IMR-90 (cell line): ENCODE data around the gene SRPRA. TPM values are rescaled to one million over a fixed set of nuclear protein-coding genes. Genes with fewer than 3 reads are reported as not detected.

Experiments
- ATAC-seq: fragments of 200-7000 bp; cut with Tn5 transposase; 2 replicates; pipeline ENCODE4 v1.9.1; 2020; ENCODE audit warnings: low read depth, mild to moderate bottlenecking, moderate library complexity
- BruUV-seq: library from RNA; stranded (reverse); fragments of 400-500 nt; replicated peaks from 2 replicates; lab custom pipeline; 2021; lab: Mats Ljungman, UMichigan
- CTCF ChIA-PET: fragments of 300-600 bp; formaldehyde crosslinking; extraction: SDS; loops from one replicate; lab custom pipeline; 2021; ENCODE audit warnings: antibody characterized with exemption; lab: Yijun Ruan, JAX
- POLR2A ChIA-PET: fragments of 300-600 bp; sonication (Branson Sonifier 250); formaldehyde crosslinking; loops from one replicate; lab custom pipeline; 2022; ENCODE audit warnings: antibody characterized with exemption; ENCODE audit not compliant: unreplicated experiment; lab: Charles Lee
- DNase-seq: peaks from one replicate; pipeline ENCODE4 v3.0.0; 2013
- H2AFZ ChIP-seq: replicated peaks from 2 replicates; pipeline ENCODE3; 2013; ENCODE audit warnings: low read length, mild to moderate bottlenecking; ENCODE audit not compliant: poor library complexity
- H2AK5ac ChIP-seq: 2 replicates; pipeline ENCODE4 v1.6.1; 2013; ENCODE audit warnings: low read depth, low read length, inconsistent platforms
- H2AK9ac ChIP-seq: replicated peaks from 2 replicates; pipeline ENCODE3; 2013; ENCODE audit warnings: mild to moderate bottlenecking, low read depth, low read length, moderate library complexity; ENCODE audit not compliant: poor library complexity
- H2BK120ac ChIP-seq: 2 replicates; pipeline ENCODE4 v1.6.1; 2013; ENCODE audit warnings: low read depth, low read length, inconsistent platforms
- H2BK15ac ChIP-seq: 3 replicates; pipeline ENCODE4 v1.6.1; 2013; ENCODE audit warnings: low read depth, low read length, inconsistent platforms
- H2BK20ac ChIP-seq: 2 replicates; pipeline ENCODE4 v1.6.1; 2013; ENCODE audit warnings: low read depth, mild to moderate bottlenecking, inconsistent platforms, low read length, moderate library complexity
- H2BK5ac ChIP-seq: 2 replicates; pipeline ENCODE4 v1.6.1; 2013; ENCODE audit warnings: mild to moderate bottlenecking, low read depth, low read length, inconsistent platforms; ENCODE audit not compliant: poor library complexity, severe bottlenecking
- H3K14ac ChIP-seq: replicated peaks from 2 replicates; pipeline ENCODE4 v1.6.1; 2013; ENCODE audit warnings: low read depth, low read length, inconsistent platforms
- H3K18ac ChIP-seq: 2 replicates; pipeline ENCODE4 v1.6.1; 2013; ENCODE audit warnings: low read depth, low read length, control low read depth
- H3K23ac ChIP-seq: 2 replicates; pipeline ENCODE4 v1.6.1; 2013; ENCODE audit warnings: low read depth, low read length, inconsistent platforms
- H3K27ac ChIP-seq: 2 replicates; pipeline ENCODE4 v1.5.1; 2013; ENCODE audit warnings: mild to moderate bottlenecking, control low read depth, low read length; ENCODE audit not compliant: insufficient read depth
- H3K27me3 ChIP-seq: 2 replicates; pipeline ENCODE4 v1.6.1; 2013; ENCODE audit warnings: low read length; ENCODE audit not compliant: control insufficient read depth, insufficient read depth
- H3K36me3 ChIP-seq: 2 replicates; pipeline ENCODE4 v1.6.1; 2013; ENCODE audit warnings: low read length, mixed read lengths; ENCODE audit not compliant: control insufficient read depth, insufficient read depth
- H3K4ac ChIP-seq: 2 replicates; pipeline ENCODE4 v1.6.1; 2013; ENCODE audit warnings: low read depth, low read length, inconsistent platforms
- H3K4me1 ChIP-seq: 2 replicates; pipeline ENCODE4 v1.6.1; 2013; ENCODE audit warnings: low read length, mixed read lengths; ENCODE audit not compliant: control insufficient read depth, insufficient read depth
- H3K4me2 ChIP-seq: 2 replicates; pipeline ENCODE4 v1.6.1; 2013; ENCODE audit warnings: low read depth, mild to moderate bottlenecking, control low read depth, low read length, moderate library complexity
- H3K4me3 ChIP-seq: 2 replicates; pipeline ENCODE4 v1.5.1; 2013; ENCODE audit warnings: low read depth, mild to moderate bottlenecking, control low read depth, low read length, moderate library complexity; ENCODE audit not compliant: insufficient read depth
- H3K56ac ChIP-seq: 2 replicates; pipeline ENCODE4 v1.6.1; 2013; ENCODE audit warnings: low read length, inconsistent platforms; ENCODE audit not compliant: insufficient read depth; ENCODE audit errors: extremely low read depth
- H3K79me1 ChIP-seq, 2 experiments: 2 replicates each; pipeline ENCODE4 v1.6.1; 2013; ENCODE audit warnings: low read length in 2 of 2, inconsistent platforms in 1 of 2, low read depth in 1 of 2
- H3K9ac ChIP-seq: 2 replicates; pipeline ENCODE4 v1.6.1; 2013; ENCODE audit warnings: low read depth, low read length, control low read depth
- H3K9me1 ChIP-seq: 2 replicates; pipeline ENCODE4 v1.6.1; 2013; ENCODE audit warnings: low read length, inconsistent platforms; ENCODE audit not compliant: insufficient read depth
- H3K9me3 ChIP-seq: 2 replicates; pipeline ENCODE4 v1.6.1; 2013; ENCODE audit warnings: low read length; ENCODE audit not compliant: control insufficient read depth, insufficient read depth
- H4K20me1 ChIP-seq: 2 replicates; pipeline ENCODE4 v1.6.1; 2013; ENCODE audit warnings: low read length, inconsistent platforms; ENCODE audit not compliant: insufficient read depth
- H4K5ac ChIP-seq: 2 replicates; pipeline ENCODE4 v1.6.1; 2013; ENCODE audit warnings: mild to moderate bottlenecking, low read depth, low read length, control low read depth
- H4K8ac ChIP-seq, 2 experiments: 2 replicates each; pipeline ENCODE4 v1.6.1; 2013; ENCODE audit warnings: low read depth in 2 of 2, low read length in 2 of 2, control low read depth in 1 of 2, inconsistent platforms in 1 of 2
- H4K91ac ChIP-seq: 2 replicates; pipeline ENCODE4 v1.6.1; 2013; ENCODE audit warnings: low read depth, low read length, inconsistent platforms; ENCODE audit not compliant: insufficient read depth
- BHLHE40 ChIP-seq: fragments of 150-350 bp; IDR thresholded peaks from 2 replicates; pipeline ENCODE4 v1.6.1; 2016; ENCODE audit warnings: mild to moderate bottlenecking, low read depth, low read length
- CHD1 ChIP-seq: IDR thresholded peaks from 2 replicates; pipeline ENCODE4 v1.6.1; 2012; ENCODE audit warnings: low read depth, low read length, improper control_type of control experiment
- FOS ChIP-seq: fragments of 150-350 bp; IDR thresholded peaks from 2 replicates; pipeline ENCODE4 v1.6.1; 2016; ENCODE audit warnings: low read depth, low read length
- MAFK ChIP-seq: IDR thresholded peaks from 2 replicates; pipeline ENCODE4 v1.6.1; 2012; ENCODE audit warnings: low read depth, low read length, improper control_type of control experiment
- MXI1 ChIP-seq: IDR thresholded peaks from 2 replicates; pipeline ENCODE4 v1.6.1; 2012; ENCODE audit warnings: low read depth, mild to moderate bottlenecking, low read length, moderate library complexity, borderline replicate concordance
- NFE2L2 ChIP-seq: fragments of 150-350 bp; IDR thresholded peaks from 2 replicates; pipeline ENCODE4 v1.6.1; 2016; ENCODE audit warnings: low read depth, mild to moderate bottlenecking, low read length
- RAD21 ChIP-seq: IDR thresholded peaks from 2 replicates; pipeline ENCODE4 v1.6.1; 2012; ENCODE audit warnings: low read length, improper control_type of control experiment
- RCOR1 ChIP-seq: IDR thresholded peaks from 2 replicates; pipeline ENCODE4 v1.6.1; 2012; ENCODE audit warnings: mild to moderate bottlenecking, low read length, improper control_type of control experiment; ENCODE audit not compliant: insufficient replicate concordance
- RFX5 ChIP-seq: IDR thresholded peaks from 2 replicates; pipeline ENCODE4 v1.8.0; 2012; ENCODE audit warnings: low read depth, mild to moderate bottlenecking, low read length, moderate library complexity
- SMC3 ChIP-seq: fragments of 150-350 bp; IDR thresholded peaks from 2 replicates; pipeline ENCODE4 v1.6.1; 2016; ENCODE audit warnings: low read depth, mild to moderate bottlenecking, antibody characterized with exemption, low read length, moderate library complexity
- WGBS, 2 experiments: methylation state at CpG; one replicate each; pipeline versions ENCODE4 v1.1.5 to v1.1.7; 2013; ENCODE audit warnings: missing lambda C conversion rate in 2 of 2; ENCODE audit not compliant: insufficient read length in 1 of 2; ENCODE audit errors: extremely low coverage in 2 of 2; 5-methylcytosine and 5-hydroxymethylcytosine counted together
- dilution Hi-C: fragments of 300-500 bp; cut with HindIII; formaldehyde crosslinking; loops from one replicate; pipeline ENCODE4 v1.14.3; 2018; ENCODE audit warnings: low sequenced_read_pairs; ENCODE audit not compliant: unreplicated experiment
- in situ Hi-C: fragments of 300-500 bp; cut with MboI; formaldehyde crosslinking; loops from 3 replicates; pipeline ENCODE4 v1.14.3; 2019; ENCODE audit warnings: low sequenced_read_pairs, inconsistent platforms, mixed read lengths
- intact Hi-C: fragments of 100-400 bp; cut with micrococcal nuclease; formaldehyde crosslinking; loops from 2 replicates; pipeline ENCODE4 v1.10.0; 2022
- polyA plus RNA-seq, 3 experiments: library from polyadenylated mRNA; depleted of rRNA; stranded (reverse); fragments of >200 nt; gene quantifications; 2 replicates each; pipeline ENCODE4 v1.2.3, GENCODE V29; 2012; ENCODE audit warnings: low replicate concordance in 1 of 3
- total RNA-seq: library from RNA; depleted of rRNA; stranded (reverse); fragments of >200 nt; gene quantifications from 2 replicates; pipeline ENCODE4 v1.2.3, GENCODE V29; 2012
- TF ChIP-seq, protein P1 (sequence below): fragments of 150-350 bp; IDR thresholded peaks from 2 replicates; pipeline ENCODE4 v1.6.1; 2016; ENCODE audit warnings: low read depth, mild to moderate bottlenecking, low read length, moderate library complexity, borderline replicate concordance
- TF ChIP-seq, protein P2 (sequence below): conservative IDR thresholded peaks from 2 replicates; pipeline ENCODE4 v1.5.1; 2012; ENCODE audit warnings: mild to moderate bottlenecking, low read depth, low read length, improper control_type of control experiment
- TF ChIP-seq, protein P3 (sequence below): fragments of 150-350 bp; IDR thresholded peaks from 2 replicates; pipeline ENCODE4 v1.6.1; 2017; ENCODE audit warnings: mild to moderate bottlenecking, antibody characterized with exemption, low read length, low read depth

The SRPRA gene
- total and polyA plus RNA-seq, 2 of the 4 experiments (the other 2 are of a cell fraction): 108 to 131 TPM

DNA sequence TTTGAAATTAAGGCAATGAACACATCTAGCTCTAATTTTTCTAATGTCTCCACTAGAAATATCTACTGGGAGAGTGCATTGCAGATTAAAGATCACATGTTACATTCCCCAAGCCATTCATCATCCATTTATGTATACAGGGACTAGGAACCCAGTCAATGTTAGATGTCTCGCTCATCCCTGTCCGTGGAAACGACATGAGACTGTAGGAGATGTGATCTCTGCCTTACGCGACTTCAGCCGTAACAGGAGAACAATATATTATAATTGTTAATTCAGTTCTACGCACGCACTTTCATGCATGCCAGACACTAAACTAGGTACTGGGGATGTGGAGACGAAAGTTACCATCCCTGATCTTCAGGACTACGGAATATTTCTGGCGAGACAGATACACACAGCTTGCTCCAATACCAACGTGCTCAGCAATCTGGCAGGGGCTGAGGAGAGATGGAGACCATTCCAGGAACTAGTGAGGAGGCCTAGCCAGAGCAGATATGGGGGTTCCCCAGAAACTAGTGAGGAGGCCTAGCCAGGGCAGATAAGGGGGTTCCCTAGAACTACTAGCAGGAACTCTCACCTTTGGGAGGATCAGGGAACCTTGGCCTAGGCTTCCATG, 35.9 kb upstream of the SRPRA start:
- peak overlapping the region; percentile 13 for H2BK5ac ChIP-seq
- peak overlapping the region; percentile 75; the same call in 1 of the 2 replicates for H2AK5ac ChIP-seq
- H2BK120ac ChIP-seq: 0 out of 2 replicates have a peak overlapping the region, but pooled peaks have one; percentile 0
- peak overlapping the region; percentile 76 for H3K9ac ChIP-seq
- 0 out of 2 replicates have a peak, but pooled peaks cover 2% of the 10 kb centered on the region for H3K36me3 ChIP-seq
- in situ Hi-C loops (loop anchor here (10.0 to 25.0 kb wide), 4 partner anchors 300 to 1033 kb away; no protein-coding TSS in a partner anchor), intact Hi-C loops (loop anchor here (1.0 to 10.0 kb wide), 2 partner anchors 14 to 1730 kb away; no protein-coding TSS in a partner anchor), dilution Hi-C loops (no loop called here)
- DNase-seq: no peak
- peak overlapping the region; percentile 79 for H3K23ac ChIP-seq
- no peaks in the 10 kb centered on the region for H4K20me1 ChIP-seq
- ChIA-PET CTCF (interaction anchor here (1.2 kb wide), 1 partner anchor 176 kb away, joined by 6 read pairs; no protein-coding TSS in a partner anchor), POLR2A (interaction anchor here (0.9 kb wide), 1 partner anchor 341 kb away, joined by 3 read pairs; no protein-coding TSS in a partner anchor)
- peak overlapping the region; percentile 69 for H3K4ac ChIP-seq
- peak overlapping the region; percentile 81; the same call in 1 of the 2 replicates for H3K27ac ChIP-seq
- peaks cover 3% of the 10 kb centered on the region; the same call in 1 of the 2 replicates for H3K4me1 ChIP-seq
- peak overlapping the region; percentile 77 for H4K5ac ChIP-seq
- H2AFZ ChIP-seq: peak overlapping the region; percentile 100
- H3K4me3 ChIP-seq: peak overlapping the region; percentile 55
- no peaks in the 10 kb centered on the region for H3K27me3 ChIP-seq
- peak overlapping the region; percentile 94 to 99 for H4K8ac ChIP-seq
- H2BK15ac ChIP-seq: 0 out of 3 replicates have a peak overlapping the region, but pooled peaks have one; percentile 27
- H2AK9ac ChIP-seq: peak overlapping the region; percentile 86
- whole genome bisulfite sequencing, 2 experiments: 0% methylated on average over 1 of the region's 12 CpGs; no CpG with 5 or more reads in 1 of the 2 experiments
- H3K9me1 ChIP-seq: no peaks in the 10 kb centered on the region
- ATAC-seq: peak; percentile 31
- H3K9me3 ChIP-seq: no peaks in the 10 kb centered on the region
- H3K56ac ChIP-seq: peak overlapping the region; percentile 92
- H2BK20ac ChIP-seq: 0 out of 2 replicates have a peak overlapping the region, but pooled peaks have one; percentile 11
- H3K14ac ChIP-seq: peak overlapping the region; percentile 69; the same call in 1 of the 2 replicates
- peak overlapping the region; percentile 64 for H3K4me2 ChIP-seq
- H3K18ac ChIP-seq: no peak overlapping the region
- BruUV-seq: no TSS peak
- peak overlapping the region; percentile 16 for H4K91ac ChIP-seq
- H3K79me1 ChIP-seq: peaks cover 12 to 23% of the 10 kb centered on the region in 2 experiments
- no peak for TF ChIP-seq NFE2L2
- TF ChIP-seq RAD21: no peak
- no peak for TF ChIP-seq CHD1
- TF ChIP-seq RFX5: no peak
- TF ChIP-seq, protein P1, sequence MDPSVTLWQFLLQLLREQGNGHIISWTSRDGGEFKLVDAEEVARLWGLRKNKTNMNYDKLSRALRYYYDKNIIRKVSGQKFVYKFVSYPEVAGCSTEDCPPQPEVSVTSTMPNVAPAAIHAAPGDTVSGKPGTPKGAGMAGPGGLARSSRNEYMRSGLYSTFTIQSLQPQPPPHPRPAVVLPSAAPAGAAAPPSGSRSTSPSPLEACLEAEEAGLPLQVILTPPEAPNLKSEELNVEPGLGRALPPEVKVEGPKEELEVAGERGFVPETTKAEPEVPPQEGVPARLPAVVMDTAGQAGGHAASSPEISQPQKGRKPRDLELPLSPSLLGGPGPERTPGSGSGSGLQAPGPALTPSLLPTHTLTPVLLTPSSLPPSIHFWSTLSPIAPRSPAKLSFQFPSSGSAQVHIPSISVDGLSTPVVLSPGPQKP: no peak
- TF ChIP-seq FOS: no peak
- TF ChIP-seq, protein P2, sequence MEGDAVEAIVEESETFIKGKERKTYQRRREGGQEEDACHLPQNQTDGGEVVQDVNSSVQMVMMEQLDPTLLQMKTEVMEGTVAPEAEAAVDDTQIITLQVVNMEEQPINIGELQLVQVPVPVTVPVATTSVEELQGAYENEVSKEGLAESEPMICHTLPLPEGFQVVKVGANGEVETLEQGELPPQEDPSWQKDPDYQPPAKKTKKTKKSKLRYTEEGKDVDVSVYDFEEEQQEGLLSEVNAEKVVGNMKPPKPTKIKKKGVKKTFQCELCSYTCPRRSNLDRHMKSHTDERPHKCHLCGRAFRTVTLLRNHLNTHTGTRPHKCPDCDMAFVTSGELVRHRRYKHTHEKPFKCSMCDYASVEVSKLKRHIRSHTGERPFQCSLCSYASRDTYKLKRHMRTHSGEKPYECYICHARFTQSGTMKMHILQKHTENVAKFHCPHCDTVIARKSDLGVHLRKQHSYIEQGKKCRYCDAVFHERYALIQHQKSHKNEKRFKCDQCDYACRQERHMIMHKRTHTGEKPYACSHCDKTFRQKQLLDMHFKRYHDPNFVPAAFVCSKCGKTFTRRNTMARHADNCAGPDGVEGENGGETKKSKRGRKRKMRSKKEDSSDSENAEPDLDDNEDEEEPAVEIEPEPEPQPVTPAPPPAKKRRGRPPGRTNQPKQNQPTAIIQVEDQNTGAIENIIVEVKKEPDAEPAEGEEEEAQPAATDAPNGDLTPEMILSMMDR: no peak
- TF ChIP-seq SMC3: no peak
- TF ChIP-seq, protein P3, sequence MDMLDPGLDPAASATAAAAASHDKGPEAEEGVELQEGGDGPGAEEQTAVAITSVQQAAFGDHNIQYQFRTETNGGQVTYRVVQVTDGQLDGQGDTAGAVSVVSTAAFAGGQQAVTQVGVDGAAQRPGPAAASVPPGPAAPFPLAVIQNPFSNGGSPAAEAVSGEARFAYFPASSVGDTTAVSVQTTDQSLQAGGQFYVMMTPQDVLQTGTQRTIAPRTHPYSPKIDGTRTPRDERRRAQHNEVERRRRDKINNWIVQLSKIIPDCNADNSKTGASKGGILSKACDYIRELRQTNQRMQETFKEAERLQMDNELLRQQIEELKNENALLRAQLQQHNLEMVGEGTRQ: no peak
- no peak for TF ChIP-seq RCOR1
- TF ChIP-seq BHLHE40: no peak
- no peak for TF ChIP-seq MXI1
- no peak for TF ChIP-seq MAFK
